Measurements from ENCODE around the gene PVRIG.
"Not testable (repeated sequence)": the region's sequence is repeated elsewhere in the genome, so short reads cannot be mapped to it uniquely, and the experiment has no call there.

DNA sequence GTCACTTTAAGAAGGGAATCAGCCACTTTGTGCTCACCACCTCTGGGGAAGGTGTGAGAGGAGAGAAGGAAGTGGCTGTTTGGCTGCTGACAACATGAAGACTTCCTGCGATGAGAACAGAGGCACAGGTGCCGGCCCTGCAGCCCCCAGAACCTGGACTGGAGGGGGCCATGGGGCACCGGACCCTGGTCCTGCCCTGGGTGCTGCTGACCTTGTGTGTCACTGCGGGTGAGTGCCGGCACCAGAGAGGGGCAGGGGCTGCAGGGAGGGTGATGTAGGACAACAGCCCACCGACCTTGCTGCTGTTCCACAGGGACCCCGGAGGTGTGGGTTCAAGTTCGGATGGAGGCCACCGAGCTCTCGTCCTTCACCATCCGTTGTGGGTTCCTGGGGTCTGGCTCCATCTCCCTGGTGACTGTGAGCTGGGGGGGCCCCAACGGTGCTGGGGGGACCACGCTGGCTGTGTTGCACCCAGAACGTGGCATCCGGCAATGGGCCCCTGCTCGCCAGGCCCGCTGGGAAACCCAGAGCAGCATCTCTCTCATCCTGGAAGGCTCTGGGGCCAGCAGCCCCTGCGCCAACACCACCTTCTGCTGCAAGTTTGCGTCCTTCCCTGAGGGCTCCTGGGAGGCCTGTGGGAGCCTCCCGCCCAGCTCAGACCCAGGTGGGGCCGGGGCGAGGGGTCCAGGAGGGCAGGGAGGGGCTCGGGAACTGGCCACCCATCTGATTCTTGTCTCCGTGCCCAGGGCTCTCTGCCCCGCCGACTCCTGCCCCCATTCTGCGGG, at the start of gene PVRIG:
- TF ChIP-seq, protein P1, sequence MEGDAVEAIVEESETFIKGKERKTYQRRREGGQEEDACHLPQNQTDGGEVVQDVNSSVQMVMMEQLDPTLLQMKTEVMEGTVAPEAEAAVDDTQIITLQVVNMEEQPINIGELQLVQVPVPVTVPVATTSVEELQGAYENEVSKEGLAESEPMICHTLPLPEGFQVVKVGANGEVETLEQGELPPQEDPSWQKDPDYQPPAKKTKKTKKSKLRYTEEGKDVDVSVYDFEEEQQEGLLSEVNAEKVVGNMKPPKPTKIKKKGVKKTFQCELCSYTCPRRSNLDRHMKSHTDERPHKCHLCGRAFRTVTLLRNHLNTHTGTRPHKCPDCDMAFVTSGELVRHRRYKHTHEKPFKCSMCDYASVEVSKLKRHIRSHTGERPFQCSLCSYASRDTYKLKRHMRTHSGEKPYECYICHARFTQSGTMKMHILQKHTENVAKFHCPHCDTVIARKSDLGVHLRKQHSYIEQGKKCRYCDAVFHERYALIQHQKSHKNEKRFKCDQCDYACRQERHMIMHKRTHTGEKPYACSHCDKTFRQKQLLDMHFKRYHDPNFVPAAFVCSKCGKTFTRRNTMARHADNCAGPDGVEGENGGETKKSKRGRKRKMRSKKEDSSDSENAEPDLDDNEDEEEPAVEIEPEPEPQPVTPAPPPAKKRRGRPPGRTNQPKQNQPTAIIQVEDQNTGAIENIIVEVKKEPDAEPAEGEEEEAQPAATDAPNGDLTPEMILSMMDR (IDR thresholded peaks at IDR 0.05) = not testable (repeated sequence)
- TF ChIP-seq POLR2AphosphoS5 (IDR thresholded peaks at IDR 0.05) = not testable (repeated sequence)
